GM21737 (cell line): ENCODE data around the gene MYH9.

Experiments used
- ATAC-seq: cut with Tn5 transposase; IDR thresholded peaks from one replicate; pipeline ENCODE4 v1.9.1; 2021; ENCODE audit warnings: mild to moderate bottlenecking, moderate library complexity; ENCODE audit not compliant: unreplicated experiment

Gene MYH9

DNA sequence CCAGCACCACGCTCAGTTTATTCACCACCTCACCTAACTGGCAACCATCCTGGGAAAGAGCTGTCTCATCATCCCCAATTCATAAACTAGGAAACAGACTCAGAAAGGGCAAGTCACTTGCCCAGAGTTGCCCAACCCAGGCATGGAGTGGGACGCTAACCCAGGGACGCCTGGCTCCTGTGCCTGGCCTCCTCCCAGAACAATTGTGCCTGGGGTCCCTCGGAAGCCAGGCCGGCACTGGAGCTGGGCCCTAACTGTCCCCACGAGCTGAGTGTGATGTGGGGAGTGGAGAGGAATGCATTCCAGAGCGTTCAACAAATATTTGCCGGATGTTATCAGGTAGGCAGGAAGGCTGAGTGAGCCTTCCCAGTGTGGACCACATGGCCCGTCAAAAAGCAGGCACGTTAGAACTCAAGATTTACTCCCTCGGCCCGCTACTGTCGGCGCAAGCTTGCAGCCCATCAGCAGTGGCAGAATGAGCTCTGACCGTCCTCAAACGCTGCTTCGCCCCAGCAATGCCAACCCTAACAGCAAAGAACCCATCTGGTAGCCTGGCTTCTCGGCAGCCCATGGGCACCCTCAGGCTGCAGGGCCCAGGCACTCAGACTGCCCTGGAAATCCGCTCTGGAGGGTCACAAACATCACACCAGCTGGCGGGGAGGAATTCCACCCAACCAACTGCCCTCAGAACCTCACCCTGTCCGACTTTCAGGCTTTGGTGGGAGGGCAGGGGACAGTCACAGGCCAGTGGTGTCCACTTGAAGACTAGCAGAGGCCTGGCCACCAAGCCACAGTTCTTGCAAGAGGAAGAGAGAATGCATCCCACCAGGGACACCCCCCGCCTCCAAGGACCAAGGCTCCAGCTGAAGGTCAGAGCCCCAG, 35.6 kb downstream of the MYH9 start:
- no peak for ATAC-seq

DNA sequence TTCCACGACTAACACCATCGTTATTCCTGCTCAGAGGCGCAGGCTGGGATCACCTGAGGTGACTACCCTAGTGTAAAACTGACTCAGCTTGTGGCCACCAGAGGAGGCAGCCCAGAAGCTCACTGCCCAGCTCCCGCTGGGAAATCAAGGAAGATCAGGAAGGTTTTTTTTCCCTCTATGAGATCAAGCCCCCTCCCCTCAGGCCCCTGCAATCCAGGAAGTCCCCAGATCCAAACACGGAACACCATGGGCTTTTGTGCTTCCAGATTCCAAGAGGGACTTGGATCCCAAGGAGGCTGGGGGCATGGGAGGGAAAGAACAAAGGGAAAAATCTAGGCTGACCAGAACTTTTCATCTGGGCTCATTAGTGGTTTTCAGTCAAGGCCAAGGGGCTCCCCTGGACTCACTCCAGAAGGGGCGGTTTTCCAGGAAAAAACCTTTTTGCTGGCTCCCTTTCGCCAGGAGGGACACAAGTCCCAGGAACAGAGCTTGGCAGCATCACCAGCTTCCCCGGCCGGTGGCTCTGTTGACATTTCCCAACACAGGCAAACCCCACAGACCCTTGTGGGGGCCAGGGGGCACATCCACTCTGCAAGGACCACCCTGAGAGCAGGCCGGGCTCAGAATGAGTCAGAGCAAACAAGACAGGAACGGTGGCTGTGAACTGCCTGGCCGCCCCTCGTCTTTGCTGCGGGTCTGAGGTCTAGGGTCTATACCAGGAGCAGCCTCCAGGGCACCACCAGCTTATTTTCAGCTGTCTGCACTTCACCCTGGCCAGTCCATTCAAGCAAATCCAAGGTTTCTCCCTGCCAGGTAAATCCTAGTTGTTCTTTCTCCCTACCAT, 36.8 kb downstream of the MYH9 start:
- ATAC-seq, result no peak

DNA sequence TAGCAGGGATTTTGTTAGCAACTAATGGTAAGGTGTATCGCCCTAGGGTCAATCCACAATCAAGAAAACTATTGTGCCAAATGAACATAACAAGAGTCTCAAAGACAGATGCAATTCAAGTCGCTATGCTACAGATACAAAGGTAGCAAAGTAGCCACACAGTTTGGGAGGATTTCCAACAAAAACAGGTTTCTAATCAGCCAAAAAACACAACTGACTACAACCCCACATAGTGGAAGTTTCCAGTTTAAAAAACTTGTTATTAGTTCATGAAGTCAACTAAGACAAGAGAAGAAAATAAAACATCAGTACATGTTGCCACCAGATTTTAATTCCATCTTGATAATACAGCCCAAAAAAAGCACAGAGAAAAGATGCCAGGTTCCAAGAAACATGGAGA, 38.0 kb downstream of the MYH9 start:
- ATAC-seq, result no peak

DNA sequence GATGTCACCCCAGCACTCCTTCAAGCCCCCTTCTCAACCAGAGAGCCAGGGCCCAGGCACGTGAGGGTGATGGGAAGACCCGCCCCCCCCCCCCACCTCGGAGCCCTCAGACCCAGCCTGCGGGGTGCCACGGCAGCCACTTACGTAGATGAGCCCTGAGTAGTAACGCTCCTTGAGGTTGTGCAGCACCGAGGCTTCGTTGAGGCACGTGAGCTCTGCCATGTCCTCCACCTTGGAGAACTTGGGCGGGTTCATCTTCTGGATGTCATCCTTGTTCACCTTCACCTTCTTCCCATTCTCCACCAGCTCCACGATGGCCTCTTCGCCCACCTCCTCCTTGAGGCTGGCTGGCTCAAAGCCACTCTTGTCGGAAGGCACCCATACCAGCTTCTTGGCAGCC, 39.0 kb downstream of the MYH9 start:
- no peak for ATAC-seq

DNA sequence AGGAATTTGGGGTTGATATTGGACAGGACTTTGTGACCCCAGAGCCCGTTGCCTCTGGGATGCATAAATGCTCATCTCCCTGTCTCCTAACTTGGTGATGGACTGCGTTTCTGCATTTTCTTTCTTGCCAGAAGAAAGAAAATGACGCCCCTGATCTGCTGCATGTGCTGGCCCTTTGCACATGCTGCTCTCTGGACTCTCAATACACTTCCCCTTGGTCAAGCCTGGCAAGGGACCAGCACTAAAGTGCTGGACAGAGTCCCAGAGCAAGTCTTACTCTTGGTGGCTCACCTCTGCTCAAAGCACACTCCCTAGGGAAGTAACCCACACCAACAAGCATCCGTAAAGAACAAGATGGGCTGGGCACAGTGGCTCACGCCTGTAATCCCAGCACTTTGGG, 40.7 kb downstream of the MYH9 start:
- no peak for ATAC-seq

DNA sequence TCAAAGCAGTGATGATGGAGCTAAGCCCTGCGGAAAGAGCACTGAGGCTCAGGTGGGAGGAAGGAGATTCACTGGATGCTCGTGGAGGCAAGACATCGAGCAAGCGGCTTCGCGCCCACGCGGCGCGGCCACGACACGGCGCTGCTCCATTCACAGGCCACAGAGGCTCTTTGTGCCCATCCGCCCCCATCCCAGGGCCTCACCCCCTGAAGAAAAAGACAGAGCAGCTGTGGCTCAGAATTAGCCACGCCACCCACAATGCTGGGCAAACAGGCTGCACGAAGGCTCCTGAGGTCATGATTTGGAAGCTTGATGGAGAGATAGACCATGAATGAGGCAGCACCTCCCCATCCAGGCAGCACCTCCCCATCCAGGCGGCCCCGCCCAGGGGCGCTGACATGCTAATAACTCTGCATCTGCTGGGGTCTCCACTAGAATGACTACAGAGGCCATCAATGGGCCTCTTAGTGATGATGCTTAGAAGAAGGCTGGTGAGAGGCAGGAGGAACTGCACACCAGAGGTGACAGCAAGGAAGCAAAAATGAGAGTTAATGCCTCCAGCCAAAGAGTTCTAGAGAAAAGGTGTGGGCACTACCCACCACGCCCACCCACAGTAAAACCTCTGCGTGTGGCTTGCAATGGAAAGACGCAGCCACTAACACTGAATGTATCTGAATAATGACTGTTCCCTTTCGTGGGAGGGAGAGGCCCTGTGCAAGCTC, 43.5 kb downstream of the MYH9 start:
- no peak for ATAC-seq

DNA sequence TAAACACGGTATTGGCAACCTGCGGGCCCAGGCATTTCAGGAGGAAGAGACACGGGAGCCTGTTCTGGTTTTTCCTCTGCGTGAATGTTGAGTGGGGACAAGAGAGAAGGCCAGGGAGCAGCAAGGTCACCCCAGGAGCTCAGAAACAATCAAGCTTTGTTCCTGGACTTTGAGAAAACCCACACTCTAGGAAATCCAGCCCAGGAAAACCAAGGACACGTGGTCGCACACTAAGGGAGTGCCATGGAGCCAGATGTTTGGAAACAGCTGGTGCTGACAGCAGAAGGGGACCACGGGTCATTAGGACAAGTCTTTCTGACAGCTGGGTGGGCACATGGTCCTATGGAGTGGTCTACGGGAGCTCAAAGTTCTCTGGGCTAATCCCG, 44.1 kb downstream of the MYH9 start:
- no peak for ATAC-seq

DNA sequence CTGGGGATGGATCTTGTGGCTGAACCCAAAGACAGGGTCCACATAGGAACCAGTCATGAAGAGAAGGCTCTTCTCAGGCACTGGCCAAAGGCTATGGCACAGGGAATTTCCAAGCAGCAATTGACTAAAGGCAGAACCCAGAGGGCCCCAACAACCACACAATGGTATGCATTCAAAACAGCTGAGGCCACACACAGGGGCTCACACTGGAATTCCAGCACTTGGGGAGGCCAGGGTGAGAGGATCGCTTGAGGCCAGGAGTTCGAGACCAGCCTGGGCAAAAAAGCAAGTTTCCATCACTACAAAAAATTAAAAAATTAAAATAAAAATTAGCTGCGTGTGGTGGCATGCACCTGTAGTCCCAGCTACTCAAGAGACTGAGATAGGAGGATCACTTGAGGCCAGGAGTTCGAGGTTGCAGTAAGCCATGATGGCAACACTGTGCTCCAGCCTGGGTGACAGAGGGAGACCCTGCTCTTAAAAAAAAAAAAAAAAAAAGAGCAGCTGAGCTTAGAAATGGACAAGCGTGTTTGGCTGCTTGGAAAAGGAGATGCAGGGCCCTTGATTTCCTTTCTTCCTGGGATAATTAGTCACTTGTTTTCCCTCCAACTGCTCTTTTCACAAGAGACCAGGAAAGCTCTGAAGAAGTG, 44.6 kb downstream of the MYH9 start:
- no peak for ATAC-seq

DNA sequence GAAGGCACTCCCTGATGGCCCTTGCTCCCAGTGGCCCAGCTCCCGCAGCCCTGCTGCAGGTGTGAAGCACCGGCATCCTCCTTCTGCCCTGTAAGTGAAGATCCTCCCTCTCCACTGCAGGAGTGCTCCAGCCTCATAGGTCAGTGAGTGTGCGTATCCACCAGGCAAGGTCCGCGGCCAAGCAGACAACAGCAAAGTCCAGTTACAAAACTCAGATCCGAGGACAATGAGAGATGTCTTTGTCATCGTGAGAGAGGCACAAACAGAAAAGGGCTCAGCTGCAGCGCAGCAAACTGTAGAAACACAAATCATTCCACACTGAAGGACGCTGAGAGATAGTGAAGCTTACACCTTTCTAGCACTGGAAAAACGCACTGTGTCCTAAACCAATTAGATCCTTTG, 46.1 kb downstream of the MYH9 start:
- ATAC-seq, result no peak

DNA sequence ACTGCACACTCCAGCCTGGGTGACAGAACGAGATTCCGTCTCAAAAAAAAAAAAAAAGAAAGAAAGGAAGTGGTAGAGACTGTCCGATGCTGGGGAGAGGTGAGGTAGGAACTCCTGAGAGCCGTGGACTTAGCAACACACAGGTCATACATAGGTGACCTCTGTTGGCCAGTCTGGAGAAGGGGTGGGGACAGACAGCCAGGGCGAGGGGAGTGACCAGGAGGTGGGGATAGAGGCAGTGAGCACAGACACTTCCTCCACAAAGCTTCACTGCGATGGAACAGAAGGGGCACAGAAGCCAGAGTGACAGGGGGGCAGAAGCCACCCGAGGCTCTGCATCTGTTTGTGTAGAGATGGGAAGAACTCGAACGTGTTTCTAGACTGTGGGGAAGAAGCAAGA, 47.1 kb downstream of the MYH9 start:
- no peak for ATAC-seq

DNA sequence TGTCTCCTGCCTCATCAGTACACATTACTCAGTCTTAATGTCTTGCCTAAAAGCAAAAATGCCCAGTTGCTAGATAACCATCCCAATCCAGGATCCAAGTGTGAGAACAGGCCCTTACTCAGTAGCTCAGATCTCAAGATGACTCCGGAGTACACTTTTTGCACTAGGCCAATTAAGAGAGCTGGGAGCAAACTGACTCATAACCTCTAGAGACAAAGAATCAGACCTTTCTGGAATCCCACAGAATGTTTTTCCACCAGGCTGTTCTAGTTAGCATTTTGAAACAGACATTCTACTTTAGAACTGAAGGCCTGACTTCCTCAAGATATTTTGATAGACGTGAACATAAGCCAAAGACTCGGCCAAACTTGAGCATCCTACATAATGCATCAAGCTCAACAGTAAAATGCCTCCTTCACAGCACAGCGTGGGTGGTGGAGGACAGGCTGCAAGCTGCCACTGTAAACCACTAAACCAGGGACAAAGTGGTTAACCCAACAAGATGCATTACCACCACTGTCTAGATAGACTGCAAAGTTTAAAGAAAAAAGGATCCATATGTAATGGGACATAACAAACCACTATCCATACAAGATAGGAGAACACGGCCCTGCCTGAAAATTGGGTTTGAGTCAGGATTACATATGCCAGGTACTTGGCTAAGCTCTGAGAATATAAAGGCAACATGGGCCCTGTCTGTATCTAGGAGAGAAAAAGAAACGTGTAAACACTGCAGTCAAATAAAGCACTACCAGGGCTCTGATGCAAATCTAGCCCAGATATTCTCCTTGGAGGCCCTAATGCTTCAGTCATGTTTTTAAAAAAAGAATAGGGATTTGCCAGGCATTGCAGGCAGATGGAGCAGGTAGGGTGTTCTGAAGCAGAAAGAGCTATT, 48.3 kb downstream of the MYH9 start:
- ATAC-seq, result no peak

DNA sequence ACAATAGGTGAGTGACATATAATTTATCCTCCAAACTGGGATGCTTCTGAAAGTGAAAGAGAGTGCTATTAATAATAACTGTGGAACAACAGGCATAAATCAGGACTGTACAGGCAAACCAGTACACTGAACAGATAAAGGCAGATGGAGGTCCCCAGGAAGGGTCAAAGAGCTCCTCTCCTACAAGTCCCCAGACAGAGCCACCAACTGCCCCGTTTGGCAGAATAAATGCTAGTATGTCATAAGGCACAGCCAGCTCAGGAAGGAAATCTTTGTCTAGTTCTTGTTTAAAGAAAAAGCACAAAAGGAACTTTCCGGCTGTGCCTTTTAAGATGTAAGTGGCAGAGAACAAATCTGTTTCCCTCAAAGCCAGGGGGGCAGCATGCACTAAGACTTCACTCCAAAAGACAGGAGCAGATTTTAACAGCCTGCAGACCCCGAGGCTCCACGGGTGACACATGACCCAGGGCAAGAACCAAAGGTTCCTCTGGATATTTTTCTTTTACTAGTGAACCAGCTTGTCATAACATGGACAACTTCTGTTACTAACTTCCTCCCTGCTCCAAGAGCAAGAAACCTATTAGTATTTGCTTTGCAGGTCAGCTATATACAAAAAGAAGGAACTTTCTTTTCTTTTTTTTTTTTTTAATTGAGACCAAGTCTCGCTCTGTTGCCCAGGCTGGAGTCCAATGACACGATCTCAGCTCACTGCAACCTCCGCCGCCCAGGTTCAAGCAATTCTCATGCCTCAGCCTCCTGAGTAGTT, 50.2 kb downstream of the MYH9 start:
- ATAC-seq, result no peak

DNA sequence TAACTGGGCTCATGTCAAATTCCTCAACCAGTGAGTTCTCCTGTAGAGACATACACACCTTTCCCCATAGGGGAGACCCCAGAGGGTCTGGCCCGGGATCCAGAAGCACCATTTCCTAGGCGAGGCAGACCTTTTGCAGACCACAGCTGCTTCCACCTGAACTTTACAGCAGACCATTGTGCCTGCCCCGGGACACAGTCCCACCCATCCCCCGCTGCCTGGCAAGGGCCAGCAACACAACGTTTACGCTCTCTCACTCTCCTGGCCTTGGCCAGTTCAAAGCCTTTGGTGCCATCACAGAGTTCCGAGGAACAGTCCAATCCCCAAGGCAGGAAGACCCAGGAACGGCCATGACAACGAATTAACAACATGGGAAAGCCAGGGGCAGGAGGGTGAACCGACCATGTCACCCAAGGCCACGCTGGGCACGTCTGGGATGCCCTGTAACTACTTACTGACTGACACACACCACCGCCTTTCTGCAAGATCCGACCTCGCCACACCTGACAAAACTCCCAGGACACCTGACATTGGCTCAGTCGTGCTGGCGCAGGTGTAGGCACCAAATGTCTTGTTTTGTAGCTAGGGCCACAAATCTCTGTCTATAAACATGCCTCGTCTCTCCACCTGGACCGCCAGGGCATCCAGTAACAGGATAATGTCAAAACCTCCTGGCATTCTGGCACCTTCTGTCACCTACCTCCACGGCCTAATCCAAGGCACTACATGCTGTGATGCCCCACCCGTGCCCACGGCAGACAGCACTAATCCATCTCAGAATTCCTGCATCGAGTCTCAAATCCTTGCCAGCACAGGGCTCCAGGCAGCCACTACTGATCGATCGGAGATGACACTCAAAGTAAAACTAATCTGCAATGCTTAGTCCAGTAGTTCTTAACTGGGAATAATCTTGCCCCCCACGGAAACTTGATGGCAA, 51.3 kb downstream of the MYH9 start:
- no peak for ATAC-seq

DNA sequence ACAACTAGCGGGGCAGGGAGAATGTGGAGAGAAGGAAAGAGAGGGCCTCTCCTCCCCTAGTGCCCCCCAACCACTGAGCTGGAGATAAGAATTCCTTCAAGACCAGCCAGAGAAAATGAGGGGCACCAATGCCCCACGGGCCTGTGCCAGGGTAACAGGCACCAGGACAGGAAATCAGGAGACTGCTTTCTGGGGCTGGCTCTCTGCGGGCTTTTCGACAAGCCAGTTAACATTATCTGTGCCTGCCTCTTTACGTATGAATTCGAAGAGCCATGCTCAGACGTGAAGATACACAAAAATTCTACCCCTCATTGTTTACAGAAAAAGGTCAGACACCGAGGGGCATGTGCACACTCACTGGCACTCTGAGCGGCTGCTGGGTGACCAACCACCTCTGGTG, 52.1 kb downstream of the MYH9 start:
- ATAC-seq, result no peak

DNA sequence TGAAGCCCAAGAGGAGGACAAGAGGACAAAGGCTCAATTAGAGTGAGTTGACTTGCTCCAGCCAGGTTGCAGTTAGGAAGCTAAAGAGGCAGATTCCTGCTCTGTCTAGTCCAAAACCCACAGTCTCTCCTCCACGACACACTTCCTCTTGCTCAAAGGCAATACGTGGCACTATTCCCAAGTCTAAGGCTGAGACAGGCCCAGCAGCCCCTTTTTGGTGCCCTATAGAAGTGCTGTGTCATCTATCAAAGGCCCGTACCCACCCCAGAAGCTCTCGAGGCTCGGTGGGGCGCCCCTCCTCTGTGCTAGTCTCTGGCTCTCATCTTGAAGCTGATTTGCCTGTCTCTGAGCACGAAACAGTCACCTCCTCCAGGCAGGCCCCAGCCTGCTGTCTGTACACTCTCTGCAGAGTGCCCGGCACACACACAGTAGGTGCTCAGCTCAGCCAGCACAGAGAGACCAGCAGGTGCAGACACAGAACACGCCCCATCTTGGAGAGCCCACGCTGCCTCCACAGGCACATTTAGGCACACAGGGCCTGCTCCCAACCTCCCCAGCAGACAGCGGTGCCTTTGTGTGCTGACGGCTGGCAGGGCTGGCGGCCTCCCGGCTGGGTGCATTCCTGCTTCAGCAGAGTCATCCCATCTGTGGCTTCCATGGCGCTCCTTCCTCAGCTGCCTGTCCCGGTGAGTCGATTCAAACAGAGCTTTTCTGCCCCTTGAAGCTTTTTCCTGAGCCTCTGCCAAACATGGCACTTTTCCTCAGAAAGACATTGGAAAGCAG, 52.8 kb downstream of the MYH9 start:
- no peak for ATAC-seq

DNA sequence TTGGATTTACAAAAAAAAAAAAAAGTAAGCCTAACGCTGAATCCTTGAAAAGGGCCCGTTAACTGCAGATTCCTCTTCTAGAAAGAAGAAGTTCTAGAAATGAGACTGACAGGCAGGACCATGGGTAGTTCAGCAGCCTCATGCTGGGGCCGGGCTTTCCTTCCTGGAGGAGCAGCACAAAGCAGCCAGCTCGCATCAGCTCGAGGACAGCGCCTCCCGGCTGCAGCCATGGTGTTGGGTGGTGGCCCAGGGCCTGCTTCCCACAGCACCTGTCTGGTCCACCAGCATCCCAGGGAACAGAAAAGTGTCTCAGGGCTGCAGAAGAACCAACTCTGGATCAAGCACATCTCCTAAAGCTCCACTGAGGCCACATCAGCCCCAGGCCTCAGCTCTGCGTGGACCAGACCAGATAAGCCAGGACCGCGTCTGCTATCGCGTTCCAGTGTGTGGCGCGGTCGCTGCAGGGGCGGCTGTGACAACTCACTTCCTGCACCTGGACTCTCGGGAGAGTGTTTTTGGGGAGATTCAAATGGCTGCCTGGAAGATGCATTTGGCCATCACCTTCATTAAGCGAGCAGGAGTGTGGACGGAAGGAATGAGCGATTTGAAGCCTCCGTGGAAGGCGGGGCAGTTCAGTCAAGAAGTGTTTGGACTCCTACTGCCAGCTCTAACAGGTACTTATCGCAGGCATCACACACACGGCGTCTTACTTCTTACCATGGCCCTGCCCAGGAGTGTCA, 53.5 kb downstream of the MYH9 start:
- no peak for ATAC-seq

DNA sequence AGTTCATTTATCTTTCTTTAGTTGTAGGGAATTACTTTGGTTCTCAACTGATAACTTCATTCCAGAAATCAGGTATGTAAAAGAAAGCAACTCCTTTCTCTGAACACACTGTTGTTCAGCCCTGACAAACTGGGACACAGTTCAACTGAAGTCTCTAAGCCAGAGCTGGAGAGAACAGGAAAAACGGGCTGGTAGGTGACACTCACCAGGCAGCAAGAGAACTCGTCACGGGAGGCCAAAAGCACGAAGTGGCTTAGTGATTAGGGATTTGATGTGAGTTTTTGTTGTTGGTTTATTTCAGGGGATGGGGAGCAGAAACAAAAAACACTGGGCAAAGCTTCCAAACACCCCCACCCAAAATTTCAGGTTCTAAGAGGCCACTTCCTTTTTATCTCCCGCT, 54.1 kb downstream of the MYH9 start:
- no peak for ATAC-seq
